Panc1 (cell line): Measurements from ENCODE around the gene TECPR1. TPM values are rescaled to one million over a fixed set of nuclear protein-coding genes. Genes with fewer than 3 reads are reported as not detected.
A peak's percentile ranks its signal among the peaks of the same experiment; 100 is the strongest.

Experiments used
- ATAC-seq: fragments of 200-7000 bp; cut with Tn5 transposase; 2 replicates; pipeline ENCODE4 v1.9.1; 2020; ENCODE audit warnings: mild to moderate bottlenecking, moderate library complexity
- BruUV-seq: library from RNA; stranded (reverse); fragments of 400-500 nt; replicated peaks from 2 replicates; lab custom pipeline; 2021; lab: Mats Ljungman, UMichigan
- CTCF ChIA-PET: fragments of 300-600 bp; sonication (Branson Sonifier 250); formaldehyde crosslinking; loops from one replicate; lab custom pipeline; 2022; ENCODE audit warnings: antibody characterized with exemption; lab: Charles Lee
- POLR2A ChIA-PET: fragments of 300-600 bp; sonication (Branson Sonifier 250); formaldehyde crosslinking; loops from one replicate; lab custom pipeline; 2022; ENCODE audit warnings: antibody characterized with exemption; lab: Charles Lee
- DNase-seq: peaks from one replicate; pipeline ENCODE4 v3.0.0-alpha.2; 2010; ENCODE audit warnings: low read depth, low spot score
- H3K27ac ChIP-seq: 2 replicates; pipeline ENCODE4 v1.5.1; 2011; ENCODE audit warnings: mild to moderate bottlenecking, low read length, inconsistent platforms
- H3K27me3 ChIP-seq: fragments of 200-500 bp; sonication (Bioruptor generic); 2 replicates; pipeline ENCODE4 v1.6.0; 2014; ENCODE audit warnings: low read length, inconsistent platforms; ENCODE audit not compliant: control insufficient read depth, insufficient read depth
- H3K36me3 ChIP-seq: fragments of 200-500 bp; sonication (Bioruptor generic); 2 replicates; pipeline ENCODE4 v1.5.1; 2014; ENCODE audit warnings: inconsistent platforms, mild to moderate bottlenecking, low read length, moderate library complexity; ENCODE audit not compliant: control insufficient read depth, insufficient read depth
- H3K4me1 ChIP-seq: 2 replicates; pipeline ENCODE4 v1.5.1; 2011; ENCODE audit warnings: inconsistent platforms, mild to moderate bottlenecking, low read length, moderate library complexity; ENCODE audit not compliant: control insufficient read depth, insufficient read depth
- H3K4me3 ChIP-seq, 2 experiments: 2 replicates each; pipeline ENCODE4 v1.5.1; 2011 to 2012; ENCODE audit warnings: low read depth in 2 of 2, low read length in 2 of 2, mild to moderate bottlenecking in 2 of 2, inconsistent platforms in 1 of 2, moderate library complexity in 1 of 2
- H3K9me3 ChIP-seq: fragments of 200-500 bp; sonication (Bioruptor generic); 2 replicates; pipeline ENCODE4 v1.5.1; 2014; ENCODE audit warnings: low read depth, mild to moderate bottlenecking, inconsistent platforms, low read length, moderate library complexity; ENCODE audit not compliant: control insufficient read depth, insufficient read depth
- POLR2AphosphoS5 ChIP-seq: IDR thresholded peaks from 2 replicates; pipeline ENCODE4 v1.6.1; 2012; ENCODE audit warnings: mild to moderate bottlenecking, low read depth, low read length, moderate library complexity
- REST ChIP-seq, 2 experiments: IDR thresholded peaks; 2 replicates each; pipeline ENCODE4 v1.6.1; 2011 to 2012; ENCODE audit warnings: low read depth in 2 of 2, control low read depth in 1 of 2, low read length in 1 of 2, mild to moderate bottlenecking in 1 of 2, moderate library complexity in 1 of 2; ENCODE audit not compliant: insufficient read depth in 1 of 2
- SIN3A ChIP-seq: IDR thresholded peaks from 2 replicates; pipeline ENCODE4 v1.6.1; 2012; ENCODE audit warnings: low read depth, mild to moderate bottlenecking, low read length, moderate library complexity, borderline replicate concordance; ENCODE audit not compliant: insufficient read depth
- TCF7L2 ChIP-seq: IDR thresholded peaks from 2 replicates; pipeline ENCODE4 v1.6.1; 2011; ENCODE audit warnings: mild to moderate bottlenecking, low read depth, low read length, inconsistent platforms
- in situ Hi-C: cut with HindIII; loops from 2 replicates; pipeline ENCODE4 v1.10.0; 2016; ENCODE audit warnings: low sequenced_read_pairs, low pct_unique_long_range_greater_than_20kb
- intact Hi-C: fragments of 100-400 bp; cut with micrococcal nuclease; formaldehyde crosslinking; loops from one replicate; pipeline ENCODE4 v1.10.0; 2022; ENCODE audit not compliant: unreplicated experiment
- total RNA-seq: library from RNA; stranded (reverse); gene quantifications from one replicate; pipeline ENCODE4 v1.2.1, GENCODE V29; 2021; ENCODE audit not compliant: unreplicated experiment
- TF ChIP-seq, protein P1 (sequence below): fragments of 450-650 bp; IDR thresholded peaks from 2 replicates; pipeline ENCODE4 v1.5.1; 2017; ENCODE audit warnings: mild to moderate bottlenecking

Gene TECPR1
- total RNA-seq, 1 experiment from 2014 or later: 21.0 TPM

GRCh38 chr7:98295467-98296192, 43.6 kb upstream of the TECPR1 start:
- Histone ChIP-seq H3K27me3 (no peaks in the 10 kb centered on the region), H3K4me1 (peaks cover 45% of the 10 kb centered on the region), H3K27ac (peak overlapping the region; percentile 52), H3K36me3 (peaks cover 6% of the 10 kb centered on the region; the same call in 1 of the 2 replicates), H3K9me3 (no peaks in the 10 kb centered on the region), H3K4me3 (no peak overlapping the region)
- POLR2A ChIA-PET: no interaction called here
- in situ Hi-C loops: loop anchor here (25.0 kb wide), 1 partner anchor 92 kb away; no protein-coding TSS in a partner anchor
- DNase-seq (no peak), ATAC-seq (peak; percentile 24)
- intact Hi-C loops: loop anchor here (5.0 kb wide), 2 partner anchors 107 to 547 kb away; partner anchors contain the start of gene BAIAP2L1
- TF ChIP-seq SIN3A (no peak), TCF7L2 (no peak), REST (IDR thresholded peaks at IDR 0.05; ENCODE audit: insufficient read depth in 1 of 2, low read depth in 2 of 2, low read length in 1 of 2) (no peak), POLR2AphosphoS5 (no peak)
- TF ChIP-seq, protein P1, sequence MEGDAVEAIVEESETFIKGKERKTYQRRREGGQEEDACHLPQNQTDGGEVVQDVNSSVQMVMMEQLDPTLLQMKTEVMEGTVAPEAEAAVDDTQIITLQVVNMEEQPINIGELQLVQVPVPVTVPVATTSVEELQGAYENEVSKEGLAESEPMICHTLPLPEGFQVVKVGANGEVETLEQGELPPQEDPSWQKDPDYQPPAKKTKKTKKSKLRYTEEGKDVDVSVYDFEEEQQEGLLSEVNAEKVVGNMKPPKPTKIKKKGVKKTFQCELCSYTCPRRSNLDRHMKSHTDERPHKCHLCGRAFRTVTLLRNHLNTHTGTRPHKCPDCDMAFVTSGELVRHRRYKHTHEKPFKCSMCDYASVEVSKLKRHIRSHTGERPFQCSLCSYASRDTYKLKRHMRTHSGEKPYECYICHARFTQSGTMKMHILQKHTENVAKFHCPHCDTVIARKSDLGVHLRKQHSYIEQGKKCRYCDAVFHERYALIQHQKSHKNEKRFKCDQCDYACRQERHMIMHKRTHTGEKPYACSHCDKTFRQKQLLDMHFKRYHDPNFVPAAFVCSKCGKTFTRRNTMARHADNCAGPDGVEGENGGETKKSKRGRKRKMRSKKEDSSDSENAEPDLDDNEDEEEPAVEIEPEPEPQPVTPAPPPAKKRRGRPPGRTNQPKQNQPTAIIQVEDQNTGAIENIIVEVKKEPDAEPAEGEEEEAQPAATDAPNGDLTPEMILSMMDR: no peak
- CTCF ChIA-PET: interaction anchor here (0.5 kb wide), 1 partner anchor 105 kb away, joined by 9 read pairs; the partner anchor contains the start of gene BAIAP2L1
- no TSS peak for BruUV-seq

- Histone ChIP-seq H3K9me3 (no peaks in the 10 kb centered on the region), H3K4me1 (peaks cover 46% of the 10 kb centered on the region), H3K36me3 (peaks cover 6% of the 10 kb centered on the region; the same call in 1 of the 2 replicates), H3K27ac (peak overlapping the region; percentile 52), H3K4me3 (no peak overlapping the region), H3K27me3 (no peaks in the 10 kb centered on the region)
- in situ Hi-C loops (loop anchor here (25.0 kb wide), 1 partner anchor 92 kb away; no protein-coding TSS in a partner anchor), intact Hi-C loops (loop anchor here (5.0 kb wide), 2 partner anchors 107 to 547 kb away; partner anchors contain the start of gene BAIAP2L1)
- no peak for DNase-seq
- TF ChIP-seq, protein P1: peak; percentile 90
- no peak for TF ChIP-seq REST (IDR thresholded peaks at IDR 0.05; ENCODE audit: insufficient read depth in 1 of 2, low read depth in 2 of 2, low read length in 1 of 2)
- TF ChIP-seq SIN3A: peak; percentile 28; the same call in 1 of the 2 replicates
- no peak for TF ChIP-seq TCF7L2
- peak; percentile 42 for TF ChIP-seq POLR2AphosphoS5
- BruUV-seq: no TSS peak
- ATAC-seq: peak; percentile 79
- ChIA-PET POLR2A (interaction anchor here (0.7 kb wide), 1 partner anchor 77 kb away, joined by 5 read pairs; no protein-coding TSS in a partner anchor), CTCF (interaction anchor here (0.9 kb wide), 1 partner anchor 106 kb away, joined by 3 read pairs; the partner anchor contains the start of gene BAIAP2L1)
These were observed 42.9 kb upstream of the TECPR1 start for GRCh38 chr7:98294798-98295382.
